GM19328 (cell line): ENCODE data around the gene SEC14L2.
A peak's percentile ranks its signal among the peaks of the same experiment; 100 is the strongest.

Source experiments
- ATAC-seq: cut with Tn5 transposase; IDR thresholded peaks from one replicate; pipeline ENCODE4 v1.9.1; 2021; ENCODE audit warnings: mild to moderate bottlenecking, moderate library complexity; ENCODE audit not compliant: unreplicated experiment

SEC14L2 gene

DNA sequence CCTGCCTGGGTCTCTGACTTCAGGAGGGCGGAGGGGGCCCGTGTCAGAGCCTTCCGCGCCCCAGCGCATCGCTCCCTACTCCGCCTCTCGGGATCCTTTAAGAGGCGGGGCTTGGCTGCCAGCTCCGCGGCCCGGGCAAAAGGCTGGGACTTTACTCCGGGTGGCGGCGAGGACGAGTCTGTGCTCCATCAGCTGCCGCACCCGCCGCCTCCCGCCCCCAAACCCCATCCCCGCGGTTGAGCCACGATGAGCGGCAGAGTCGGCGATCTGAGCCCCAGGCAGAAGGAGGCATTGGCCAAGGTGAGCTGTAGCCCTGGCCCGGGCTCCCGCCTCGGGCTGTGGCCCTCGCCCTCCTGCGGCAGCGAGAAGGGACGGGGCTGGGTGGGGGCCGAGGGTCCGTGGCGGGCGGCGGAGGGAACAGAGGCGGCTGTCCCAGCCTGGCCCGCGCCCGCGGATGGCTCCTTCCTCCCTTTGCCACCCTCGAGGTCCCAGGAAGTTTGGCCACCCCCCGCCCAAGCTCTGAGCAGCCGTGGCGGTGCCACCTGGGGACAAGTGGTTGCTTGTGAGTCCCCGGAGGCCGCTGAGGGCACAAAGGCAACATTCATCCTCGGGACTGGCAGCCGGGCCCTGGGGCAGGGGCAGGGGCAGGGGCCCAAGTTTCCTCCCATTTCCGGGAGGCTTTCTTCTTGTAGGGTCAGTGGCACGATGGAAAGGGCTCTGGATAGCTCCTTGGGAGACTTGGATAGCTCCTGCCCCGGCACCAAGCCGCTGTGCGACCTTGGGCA, at the start of gene SEC14L2:
TSS of gene SEC14L2 (plus strand) at position 148 of the 785 bp plus-strand sequence. CDS start at position 247, 99 bp downstream.
- ATAC-seq, result no peak

DNA sequence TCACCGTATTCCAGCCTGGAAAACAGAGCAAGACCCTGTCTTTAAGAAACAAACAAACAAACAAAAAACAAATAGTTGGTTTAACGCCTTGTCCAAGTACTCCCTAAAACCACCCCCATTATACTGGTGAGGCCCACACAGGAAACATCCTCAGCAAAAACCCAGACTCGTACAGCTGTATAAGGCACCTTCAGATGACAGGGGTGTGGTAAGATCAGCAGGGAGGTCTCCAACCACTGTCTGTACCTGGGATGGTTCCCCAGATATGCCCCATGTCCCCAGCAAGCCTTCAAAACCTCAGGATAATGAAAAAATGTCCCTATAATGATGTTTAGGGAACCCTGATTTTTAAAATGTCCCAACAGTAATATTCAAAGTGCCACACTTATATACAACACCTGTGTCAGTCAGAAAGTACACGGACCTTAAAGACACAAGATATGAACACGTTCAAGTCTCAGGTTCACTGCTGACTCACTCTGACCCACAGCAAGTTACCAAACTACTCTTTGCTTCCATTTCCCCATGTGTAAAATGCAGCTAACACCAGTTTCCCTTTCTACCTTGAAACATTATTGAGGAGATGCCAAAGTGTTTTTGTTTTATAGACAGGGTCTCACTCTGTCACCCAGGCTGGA, 49.4 kb upstream of the SEC14L2 start:
- ATAC-seq, result no peak

DNA sequence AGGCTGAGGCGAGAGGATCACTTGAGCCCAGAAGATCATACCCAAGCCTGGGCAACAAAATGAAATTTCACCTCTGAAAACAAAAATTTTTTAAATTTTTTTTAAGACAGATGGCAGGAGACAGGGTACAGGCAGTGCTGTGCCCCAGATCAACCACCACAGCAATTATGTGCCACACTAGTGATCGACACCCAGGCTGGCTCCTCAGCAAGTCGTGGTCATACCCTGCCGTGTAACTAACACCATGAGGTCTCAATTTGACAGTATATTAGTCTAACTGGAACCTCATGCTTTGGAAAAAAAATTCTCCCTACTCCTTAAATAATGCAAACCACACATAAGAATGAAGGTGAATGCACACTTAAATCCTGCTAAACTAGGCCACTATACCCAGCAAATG, 48.4 kb upstream of the SEC14L2 start:
- no peak for ATAC-seq

DNA sequence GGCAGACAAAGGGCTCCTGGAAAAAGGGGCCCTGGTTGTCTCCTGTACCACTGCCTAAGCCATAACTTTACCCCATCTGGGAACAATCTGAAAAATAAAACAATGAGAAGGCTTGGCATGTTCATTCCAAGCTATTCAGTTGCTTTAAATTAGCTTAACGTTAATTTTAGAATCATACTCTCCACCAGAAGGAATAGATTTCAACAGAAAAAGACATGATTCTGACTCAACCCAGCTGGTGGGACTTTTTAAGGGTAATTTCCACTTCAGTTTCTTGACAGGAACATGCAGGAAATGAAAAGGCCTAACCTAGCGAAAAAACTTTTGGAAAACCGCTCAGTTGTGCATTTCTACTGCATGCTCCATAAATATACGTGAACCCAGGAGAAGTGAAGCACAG, 48.0 kb upstream of the SEC14L2 start:
- ATAC-seq, result no peak

DNA sequence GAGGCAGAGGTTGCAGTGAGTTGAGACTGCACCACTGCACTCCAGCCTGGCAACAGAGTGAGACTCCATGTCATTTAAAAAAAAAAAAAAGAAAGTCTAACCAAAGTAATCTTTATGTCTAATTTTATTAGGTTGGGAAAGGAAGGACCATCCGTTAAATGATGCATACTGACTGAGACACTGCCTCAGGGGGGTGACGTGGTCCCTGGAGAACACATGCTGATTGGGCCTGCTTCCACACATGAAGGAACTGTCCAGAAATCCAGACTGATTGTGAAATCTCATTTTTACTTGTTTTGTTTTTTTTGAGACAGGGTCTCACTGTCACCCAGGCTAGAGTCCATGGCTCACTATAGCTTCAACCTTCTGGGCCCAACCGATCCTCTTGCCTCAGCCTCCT, 45.6 kb upstream of the SEC14L2 start:
- ATAC-seq, result no peak

DNA sequence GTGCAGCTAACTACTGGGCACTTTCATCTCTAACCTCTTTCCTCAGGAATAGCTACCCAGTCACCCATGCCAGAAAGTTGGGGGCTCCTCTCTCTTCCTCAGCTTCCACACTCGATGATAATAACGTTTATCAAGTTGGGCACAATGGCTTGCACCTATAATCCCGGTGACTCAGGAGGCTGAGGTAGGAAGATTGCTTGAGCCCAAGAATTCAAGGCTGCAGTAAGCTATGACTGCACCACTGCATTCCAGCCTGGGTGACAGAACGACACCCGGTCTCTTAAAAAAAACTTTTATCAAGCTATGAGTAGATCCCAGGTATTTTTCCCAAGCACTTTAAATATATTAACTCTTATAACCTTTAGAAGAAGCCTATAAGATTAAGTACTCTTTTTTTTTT, 42.2 kb upstream of the SEC14L2 start:
- no peak for ATAC-seq

DNA sequence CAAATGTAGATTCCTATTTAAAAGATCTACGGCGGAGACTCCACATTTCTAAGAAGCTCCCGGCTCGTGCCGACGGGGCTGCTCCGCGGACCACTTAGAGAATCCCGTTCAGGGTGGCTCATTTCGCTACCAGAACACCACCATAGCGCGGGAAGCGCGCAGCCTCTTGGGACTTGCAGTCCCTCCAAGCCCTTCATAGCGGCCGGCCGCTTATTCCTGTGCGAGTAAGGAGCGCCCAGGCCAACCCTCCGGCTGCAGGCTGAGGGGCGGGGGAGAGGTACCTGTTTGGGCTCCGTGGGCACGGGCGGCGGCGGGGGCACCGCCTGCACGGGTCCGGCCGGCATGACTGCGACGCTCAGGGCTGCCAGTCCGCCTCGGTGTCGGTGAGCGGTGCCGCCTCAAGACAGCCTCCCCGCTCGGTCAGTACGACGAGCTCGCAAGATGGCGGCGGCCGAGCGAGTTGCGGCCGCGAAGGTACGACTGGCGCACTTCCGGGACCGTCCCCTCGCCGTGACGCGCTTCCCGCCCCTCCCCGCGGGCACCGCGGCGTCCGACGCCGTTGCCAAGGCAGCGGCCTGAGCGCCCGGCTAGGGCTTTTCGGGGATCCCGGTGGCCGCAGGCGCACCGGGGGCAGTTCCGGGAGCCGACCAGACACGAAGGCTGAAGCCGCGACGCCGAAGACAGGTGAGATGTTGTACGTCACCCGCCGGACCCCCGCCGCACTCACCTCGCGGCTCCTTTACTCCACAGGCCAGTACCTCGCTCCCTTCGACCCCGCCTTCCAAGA, 40.2 kb upstream of the SEC14L2 start, which contains the start of the genes CCDC157 and SF3A1:
TSS of gene CCDC157 (plus strand) at position 559 of the 787 bp plus-strand sequence. CDS start 8,994 bp downstream, outside the sequence.
TSS of gene SF3A1 (minus strand) at position 446 of the 787 bp plus-strand sequence. CDS start at position 344, 102 bp downstream.
- peak; percentile 87 for ATAC-seq

DNA sequence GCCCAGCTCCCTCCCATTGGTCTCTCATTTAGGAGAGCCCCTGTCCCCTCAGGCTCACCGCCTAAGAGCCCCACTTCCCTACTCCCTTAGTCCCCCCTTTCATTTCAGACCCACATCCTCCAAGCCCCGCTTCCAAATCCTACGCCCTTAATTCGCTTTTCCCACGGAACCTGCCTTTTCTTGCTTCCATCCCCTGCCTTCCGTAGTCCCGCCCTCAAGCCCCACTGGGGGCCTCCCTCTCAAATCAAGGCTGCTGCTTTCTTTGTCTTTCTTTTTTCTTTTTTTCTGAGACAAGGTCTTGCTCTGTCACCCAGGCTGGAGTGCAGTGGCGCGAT, 39.6 kb upstream of the SEC14L2 start:
- ATAC-seq, result no peak

DNA sequence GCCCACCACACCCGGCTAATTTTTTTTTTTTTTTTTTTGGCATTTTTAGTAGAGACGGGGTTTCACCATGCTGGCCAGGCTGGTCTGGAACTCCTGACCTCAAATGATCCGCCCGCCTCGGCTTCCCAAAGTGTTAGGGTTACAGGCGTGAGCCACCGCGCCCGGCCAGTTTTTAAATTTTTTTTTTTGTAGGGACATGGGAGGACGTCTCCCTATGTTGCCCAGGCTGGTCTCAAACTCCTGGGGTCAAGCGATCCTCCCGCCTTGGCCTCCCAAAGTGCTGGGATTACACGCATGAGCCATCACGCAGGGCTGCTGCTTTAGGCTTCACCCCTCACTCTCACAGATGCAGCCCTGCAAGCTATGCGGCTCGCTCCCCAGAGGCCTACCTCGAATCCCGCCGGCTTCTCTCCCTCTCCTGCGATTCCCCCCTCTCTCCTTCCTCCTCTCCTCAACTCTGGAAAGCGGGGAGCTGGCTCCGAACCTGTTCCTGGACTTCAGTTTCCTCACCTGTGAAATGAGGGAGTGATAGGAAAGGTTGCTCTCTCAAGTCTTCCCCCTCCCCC, 39.1 kb upstream of the SEC14L2 start:
- ATAC-seq, result no peak

DNA sequence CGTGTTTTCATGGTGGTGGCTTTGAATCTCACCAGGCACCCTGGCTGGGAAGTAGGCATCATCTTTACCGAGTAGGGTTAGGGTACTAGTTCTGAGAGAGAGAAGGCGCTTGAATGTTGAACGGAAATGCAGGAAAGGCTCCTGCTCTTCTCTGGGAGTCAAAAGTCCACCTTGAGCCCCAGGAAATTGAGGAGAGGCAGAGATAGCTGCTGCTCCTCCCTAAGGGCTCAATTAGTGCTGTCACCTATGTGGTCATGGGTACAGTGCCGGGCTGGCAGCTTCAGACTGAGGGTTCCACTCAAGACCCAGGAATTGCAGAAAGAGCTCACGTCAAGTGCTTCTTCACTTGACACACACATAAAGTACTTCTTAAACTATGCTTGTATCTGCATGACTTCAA, 38.3 kb upstream of the SEC14L2 start:
- ATAC-seq, result no peak

DNA sequence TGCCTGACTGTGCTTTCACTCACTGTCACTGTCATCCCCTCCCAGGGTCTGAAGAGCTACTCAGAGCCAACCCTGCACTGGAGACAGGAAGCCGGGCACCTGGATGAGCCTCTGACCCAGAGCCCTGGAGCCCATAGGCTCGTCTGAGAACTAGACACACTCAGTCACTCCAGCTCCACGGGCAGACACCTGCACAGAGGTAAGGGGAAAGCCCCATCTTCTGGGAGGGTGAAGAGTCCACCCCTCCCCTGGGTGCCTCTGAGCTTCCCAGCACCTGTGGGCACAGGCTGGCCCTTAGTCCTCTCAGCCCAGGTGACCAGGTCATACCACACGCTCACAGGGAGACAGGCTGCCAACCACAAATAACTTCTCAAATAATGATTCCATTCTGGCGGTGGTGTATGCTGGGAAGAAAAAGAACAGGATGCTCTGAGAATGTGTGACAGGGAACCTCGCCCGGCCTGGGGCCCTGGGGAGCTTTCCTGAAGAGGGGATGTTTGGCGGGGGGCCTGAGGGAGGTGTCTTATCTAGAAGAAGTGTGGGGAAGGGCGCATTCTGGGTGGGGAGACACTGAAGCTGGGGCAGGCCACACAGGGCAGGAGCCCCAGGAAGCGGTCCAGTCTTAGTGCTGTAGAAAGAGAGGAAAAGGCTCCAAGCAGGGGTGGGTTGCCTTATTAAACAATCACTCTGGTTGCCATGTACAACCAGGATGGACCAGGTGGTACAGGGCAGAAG, 34.7 kb upstream of the SEC14L2 start:
- ATAC-seq, result no peak

DNA sequence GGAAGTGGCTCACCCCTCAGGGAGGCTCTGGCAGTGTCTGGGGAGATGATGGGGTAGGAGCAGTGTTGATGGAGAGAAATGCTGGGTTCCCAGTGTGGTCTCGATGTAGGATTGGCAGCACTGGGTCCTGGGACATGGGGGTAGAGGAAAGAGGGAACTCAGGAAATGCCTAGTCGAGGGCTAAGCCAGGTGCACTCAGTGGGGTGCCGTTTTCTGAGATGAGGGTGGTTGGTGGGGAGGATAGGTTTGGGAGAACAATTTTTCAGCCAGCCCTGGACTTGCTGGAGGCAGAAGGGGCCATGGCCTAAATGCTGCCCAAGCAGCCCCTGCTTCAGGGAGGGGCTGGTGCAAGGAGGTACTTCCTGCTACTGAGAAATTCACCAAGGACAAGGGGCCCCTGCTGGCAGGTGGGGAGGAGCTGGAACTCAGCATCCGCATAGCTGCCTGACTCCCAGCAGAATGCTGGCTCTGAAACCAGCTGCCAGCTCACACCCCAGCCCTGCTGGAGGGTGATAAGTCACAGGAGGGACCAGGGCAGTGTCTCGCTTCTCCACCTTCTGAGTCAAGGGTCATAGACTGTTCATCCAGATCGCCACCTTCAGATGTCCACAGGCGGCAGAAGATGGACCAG, 34.1 kb upstream of the SEC14L2 start:
- ATAC-seq, result no peak

DNA sequence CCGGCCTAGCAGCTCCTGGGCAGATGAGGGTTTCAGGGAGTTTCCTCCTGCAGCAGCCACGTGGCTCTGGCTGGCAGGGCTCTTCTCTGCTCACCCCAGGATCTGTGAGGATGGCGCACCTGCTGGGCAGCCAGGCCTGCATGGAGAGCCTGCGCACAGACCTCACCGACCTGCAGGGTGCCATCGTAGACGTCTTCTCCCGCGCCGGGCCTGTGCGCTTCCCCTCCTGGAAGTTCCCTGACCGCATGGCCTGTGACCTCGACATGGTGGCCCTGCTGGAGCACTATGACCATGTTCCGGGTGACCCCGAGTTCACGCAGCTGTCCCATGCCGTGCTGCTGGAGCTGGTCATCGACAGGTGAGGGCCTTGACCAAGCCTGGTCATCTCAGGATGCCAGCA, 30.9 kb upstream of the SEC14L2 start:
- ATAC-seq, result no peak

DNA sequence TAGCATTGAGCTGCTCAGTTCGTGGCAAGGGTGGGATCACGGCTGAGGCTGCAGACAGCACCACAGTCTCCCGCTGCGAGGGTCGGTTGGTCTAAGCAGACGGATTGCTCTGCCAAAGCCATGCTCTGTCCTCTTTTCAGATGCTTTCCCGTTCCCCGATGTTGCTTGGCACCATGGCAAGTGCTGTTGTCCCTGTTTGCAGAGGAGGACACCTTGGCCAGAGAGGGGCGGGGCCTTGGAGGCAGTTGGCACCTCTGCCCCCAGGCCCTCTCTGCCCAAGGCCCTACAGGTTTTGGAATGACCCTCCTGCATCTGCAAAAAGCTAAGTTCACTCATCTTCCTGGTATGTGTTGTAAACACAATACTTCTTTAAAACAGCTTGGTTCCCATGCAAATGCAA, 28.4 kb upstream of the SEC14L2 start:
- ATAC-seq, result no peak

DNA sequence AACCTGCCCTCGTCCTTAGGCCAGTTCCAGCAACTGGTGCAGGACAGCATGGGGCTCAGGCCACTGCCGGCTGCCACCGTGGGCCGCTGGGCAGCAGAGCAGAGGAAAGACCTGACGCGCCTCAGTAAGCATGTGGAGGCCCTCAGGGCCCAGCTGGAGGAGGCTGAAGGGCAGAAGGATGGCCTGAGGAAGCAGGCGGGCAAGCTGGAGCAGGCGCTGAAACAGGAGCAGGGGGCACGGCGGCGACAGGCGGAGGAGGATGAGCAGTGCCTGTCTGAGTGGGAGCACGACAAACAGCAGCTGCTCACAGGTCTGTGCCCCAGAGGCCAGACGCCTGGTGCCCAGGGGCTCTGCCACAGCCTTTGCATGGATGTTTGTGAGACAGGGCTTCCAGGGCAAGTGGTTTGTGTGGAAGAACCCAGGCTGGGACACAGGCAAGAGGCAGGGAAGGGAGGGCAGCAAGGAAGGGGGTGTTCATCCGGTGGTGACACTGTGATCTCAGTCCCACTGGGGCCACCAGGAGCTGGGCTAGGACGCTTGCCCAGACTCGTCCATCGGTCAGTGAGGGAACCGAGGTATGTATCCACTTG, 26.1 kb upstream of the SEC14L2 start:
- no peak for ATAC-seq

DNA sequence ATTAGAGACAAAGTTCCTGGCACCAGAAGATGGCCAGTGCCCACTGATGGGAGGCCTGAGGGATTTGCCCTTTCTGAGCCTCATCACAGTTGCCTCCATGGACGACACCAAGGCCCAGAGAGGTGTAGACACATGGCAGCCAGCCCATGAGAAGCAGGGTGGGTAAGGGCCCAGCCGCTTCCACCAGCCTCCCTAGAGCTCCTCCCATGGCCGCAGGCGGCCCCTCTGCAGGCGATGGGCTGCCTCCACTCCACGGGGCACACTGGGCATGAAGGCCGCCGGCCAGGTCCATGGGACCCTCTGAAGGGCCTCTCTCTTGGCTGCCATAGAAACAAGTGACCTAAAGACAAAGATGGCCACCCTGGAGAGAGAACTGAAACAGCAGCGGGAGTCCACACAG, 25.5 kb upstream of the SEC14L2 start:
- no peak for ATAC-seq

DNA sequence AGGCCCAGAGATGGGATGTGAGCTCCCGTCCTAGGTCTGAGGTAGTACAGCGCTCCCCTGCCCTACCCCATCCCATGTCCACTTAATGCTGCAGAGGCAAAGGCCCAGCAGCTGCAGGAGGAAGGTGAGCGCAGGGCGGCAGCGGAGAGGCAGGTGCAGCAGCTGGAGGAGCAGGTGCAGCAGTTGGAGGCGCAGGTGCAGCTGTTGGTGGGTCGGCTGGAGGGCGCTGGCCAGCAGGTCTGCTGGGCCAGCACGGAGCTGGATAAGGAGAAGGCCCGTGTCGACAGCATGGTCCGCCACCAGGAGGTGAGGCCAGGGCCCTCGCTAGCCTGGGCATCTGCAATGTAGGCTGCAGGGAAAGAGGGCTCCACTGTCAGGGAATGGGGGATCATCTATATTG, 24.8 kb upstream of the SEC14L2 start:
- ATAC-seq, result no peak

DNA sequence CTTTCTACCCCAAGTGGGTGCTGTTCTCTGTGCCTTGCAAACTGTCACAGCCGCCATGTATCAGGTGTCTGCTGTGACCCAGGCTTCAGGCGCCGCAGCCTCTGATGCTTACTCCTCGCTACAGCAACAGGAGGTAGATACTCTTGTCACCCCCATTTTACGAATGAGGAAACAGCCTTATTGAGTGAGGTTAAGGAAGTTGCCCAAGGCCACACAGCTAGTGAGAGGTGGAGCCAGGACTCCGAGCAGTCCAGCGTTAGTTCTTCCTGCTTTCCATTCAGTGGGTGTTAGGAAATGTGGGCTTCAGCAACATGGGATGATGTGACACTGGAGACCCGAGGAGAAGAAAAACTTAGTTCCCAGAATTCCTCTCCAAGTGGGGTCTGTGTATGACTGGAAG, 23.9 kb upstream of the SEC14L2 start:
- no peak for ATAC-seq

DNA sequence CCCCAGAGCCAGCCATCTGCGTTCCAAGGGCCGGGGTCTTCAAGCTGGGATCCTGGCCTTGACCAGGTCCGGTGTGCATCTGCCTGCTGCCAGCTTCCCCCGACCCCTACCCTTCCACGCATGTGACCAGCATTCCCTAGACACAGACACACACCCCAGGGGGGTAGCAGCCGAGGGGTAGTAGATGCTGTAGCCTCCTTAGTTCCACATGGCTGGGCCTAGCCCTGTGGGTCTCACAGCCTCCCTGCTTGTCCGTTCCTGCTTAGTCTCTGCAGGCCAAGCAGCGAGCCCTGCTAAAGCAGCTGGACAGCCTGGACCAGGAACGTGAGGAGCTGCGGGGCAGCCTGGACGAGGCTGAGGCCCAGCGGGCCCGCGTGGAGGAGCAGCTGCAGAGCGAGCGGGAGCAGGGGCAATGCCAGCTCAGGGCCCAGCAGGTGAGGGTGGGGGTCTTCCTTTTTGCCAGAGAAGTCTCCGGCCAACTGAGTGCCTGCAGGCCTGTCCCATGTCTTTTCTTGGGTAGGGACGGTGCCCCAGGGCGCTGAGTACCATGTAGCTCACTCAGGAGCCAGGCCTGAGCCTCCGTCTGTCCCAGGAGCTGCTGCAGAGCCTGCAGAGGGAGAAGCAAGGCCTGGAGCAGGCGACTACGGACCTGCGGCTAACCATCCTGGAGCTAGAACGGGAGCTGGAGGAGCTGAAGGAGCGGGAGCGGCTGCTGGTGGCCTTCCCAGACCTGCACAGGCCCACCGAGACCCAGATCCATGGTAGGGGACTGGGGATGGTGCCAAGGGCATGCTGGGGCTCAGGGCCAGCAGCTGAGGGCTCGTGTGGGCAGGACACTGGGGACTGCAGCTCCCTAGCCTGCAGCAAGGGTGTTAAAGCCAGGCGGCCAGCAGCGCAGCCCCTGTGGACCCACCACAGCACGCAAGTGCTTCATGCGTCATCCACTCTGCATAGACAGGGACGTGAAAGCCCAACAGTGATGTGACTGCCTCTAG, 23.2 kb upstream of the SEC14L2 start:
- ATAC-seq, result no peak
